Common myeloid progenitor, CD34-positive (primary cell): Measurements from ENCODE around the gene MYO1D.

Source experiments
- CTCF ChIA-PET: fragments of 350-600 bp; sonication (Branson Sonifier 250); formaldehyde crosslinking; loops from one replicate; lab custom pipeline; 2021; ENCODE audit warnings: antibody characterized with exemption; lab: Charles Lee
- POLR2A ChIA-PET: fragments of 350-600 bp; sonication (Branson Sonifier 250); formaldehyde crosslinking; loops from one replicate; lab custom pipeline; 2021; ENCODE audit warnings: antibody characterized with exemption; lab: Charles Lee
- DNase-seq, 3 donors: peaks; one replicate each; pipeline versions ENCODE4 v3.0.0 to v3.0.0-alpha.2; 2013
- H3K27ac ChIP-seq, 2 experiments: 1 replicate in 1 of 2; 2 replicates in 1 of 2; pipeline ENCODE4 v1.7.0; 2013; ENCODE audit warnings: inconsistent platforms in 2 of 2, low read length in 2 of 2, mild to moderate bottlenecking in 2 of 2, low read depth in 1 of 2, moderate library complexity in 1 of 2; ENCODE audit not compliant: severe bottlenecking in 2 of 2, insufficient read depth in 1 of 2, poor library complexity in 1 of 2
- H3K27me3 ChIP-seq, 5 experiments: replicated peaks in 2 of 5; 1 replicate in 3 of 5; 2 replicates in 2 of 5; pipeline versions ENCODE4 v1.6.1 to v1.7.0; 2013; ENCODE audit warnings: low read length in 4 of 5, mild to moderate bottlenecking in 2 of 5, moderate library complexity in 2 of 5, inconsistent platforms in 1 of 5; ENCODE audit not compliant: insufficient read depth in 5 of 5, control insufficient read depth in 4 of 5
- H3K36me3 ChIP-seq, 4 experiments: 1 replicate in 2 of 4; 2 replicates in 2 of 4; pipeline versions ENCODE4 v1.6.1 to v1.7.0; 2013; ENCODE audit warnings: low read length in 3 of 4, control low read depth in 1 of 4, mild to moderate bottlenecking in 1 of 4; ENCODE audit not compliant: control insufficient read depth in 4 of 4, insufficient read depth in 4 of 4
- H3K4me1 ChIP-seq, 4 experiments: 1 replicate in 3 of 4; 2 replicates in 1 of 4; pipeline versions ENCODE4 v1.6.1 to v1.7.1; 2013; ENCODE audit warnings: low read length in 3 of 4, mild to moderate bottlenecking in 3 of 4, control low read depth in 1 of 4, inconsistent platforms in 1 of 4, moderate library complexity in 1 of 4; ENCODE audit not compliant: control insufficient read depth in 4 of 4, insufficient read depth in 4 of 4; ENCODE audit errors: control extremely low read depth in 1 of 4
- H3K4me3 ChIP-seq, 7 experiments: 1 replicate in 4 of 7; 2 replicates in 3 of 7; pipeline versions ENCODE4 v1.5.1 to v1.7.0; 2013; ENCODE audit warnings: mild to moderate bottlenecking in 7 of 7, low read length in 6 of 7, moderate library complexity in 6 of 7, inconsistent platforms in 2 of 7, low read depth in 2 of 7, control low read depth in 1 of 7; ENCODE audit not compliant: insufficient read depth in 4 of 7, control insufficient read depth in 1 of 7; ENCODE audit errors: extremely low read depth in 1 of 7
- H3K9me3 ChIP-seq, 5 experiments: 1 replicate in 4 of 5; 2 replicates in 1 of 5; pipeline versions ENCODE4 v1.6.1 to v1.7.1; 2013; ENCODE audit warnings: low read length in 4 of 5, mild to moderate bottlenecking in 2 of 5, inconsistent platforms in 1 of 5, low read depth in 1 of 5, moderate library complexity in 1 of 5; ENCODE audit not compliant: control insufficient read depth in 4 of 5, insufficient read depth in 2 of 5; ENCODE audit errors: control extremely low read depth in 1 of 5
- WGBS: methylation state at CpG from one replicate; pipeline ENCODE4 v1.1.5; 2013; ENCODE audit not compliant: insufficient coverage; 5-methylcytosine and 5-hydroxymethylcytosine counted together

The MYO1D gene

DNA sequence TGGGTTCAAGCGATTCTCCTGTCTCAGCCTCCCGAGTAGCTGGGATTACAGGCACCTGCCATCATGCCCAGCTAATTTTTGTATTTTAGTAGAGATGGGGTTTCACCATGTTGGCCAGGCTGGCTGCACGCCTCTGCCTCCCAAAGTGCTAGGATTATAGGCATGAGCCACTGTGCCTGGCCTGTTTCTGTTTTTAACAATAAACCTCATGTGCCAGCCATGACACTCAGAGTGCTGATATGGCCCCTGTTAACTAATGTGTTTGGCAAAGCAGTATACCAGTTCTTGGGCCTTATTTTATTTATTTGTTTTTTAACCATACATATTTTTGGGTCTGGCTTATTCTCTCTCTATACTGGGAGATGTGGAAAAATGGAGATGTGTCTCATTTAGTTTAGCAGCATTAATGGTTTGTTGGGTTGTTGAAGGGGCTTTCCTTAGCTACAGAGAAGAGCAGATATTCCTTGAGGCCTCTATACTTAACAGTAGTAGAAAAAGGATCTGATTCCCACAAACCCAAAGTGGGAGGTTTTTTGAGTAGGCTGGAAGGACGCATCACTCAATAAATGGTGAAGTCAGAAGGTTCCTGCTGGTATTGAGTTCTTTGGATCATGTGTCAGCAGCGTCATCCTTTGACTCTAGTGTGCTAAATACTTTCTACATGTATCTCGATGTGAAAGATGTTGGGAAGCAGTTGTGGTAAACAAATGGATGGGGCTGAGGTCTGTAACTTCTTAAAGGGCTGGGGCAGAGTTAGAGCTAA, 406.3 kb downstream of the MYO1D start:
- no peak for DNase-seq
- CTCF ChIA-PET: interaction anchor here (0.6 to 5.1 kb wide), 5 partner anchors 9 to 287 kb away, joined by 3 to 38 read pairs (median 4); partner anchors contain the start of gene PSMD11
- Histone ChIP-seq H3K27ac (no peak overlapping the region), H3K9me3 (no peaks in the 10 kb centered on the region), H3K4me3 (no peak overlapping the region), H3K27me3 (no peaks in the 10 kb centered on the region), H3K36me3 (peaks cover 20 to 84% (median 63%) of the 10 kb centered on the region in 4 experiments), H3K4me1 (no peaks in the 10 kb centered on the region)
- 100% methylated on average over 4 of the region's 6 CpGs for WGBS
- POLR2A ChIA-PET: no interaction called here

DNA sequence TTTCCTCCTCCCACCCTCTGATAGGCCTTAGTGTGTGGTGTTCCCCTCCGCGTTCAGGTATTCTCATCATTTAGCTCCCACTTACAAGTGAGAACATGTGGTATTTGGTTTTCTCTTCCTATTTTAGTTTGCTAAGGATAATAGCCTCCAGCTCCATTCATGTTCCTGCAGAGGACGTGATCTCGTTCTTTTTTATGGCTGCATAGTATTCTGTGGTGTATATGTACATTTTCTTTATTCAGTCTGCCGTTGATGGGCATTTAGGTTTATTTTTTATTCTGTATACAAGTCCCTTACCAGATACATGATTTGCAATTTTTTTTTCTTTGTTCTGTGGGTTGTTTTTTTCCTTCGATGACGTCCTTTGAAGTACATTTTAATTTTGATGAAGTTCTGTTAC, 409.0 kb downstream of the MYO1D start:
- Histone ChIP-seq H3K27ac (no peak overlapping the region), H3K9me3 (no peaks in the 10 kb centered on the region), H3K36me3 (peaks cover 21 to 78% (median 63%) of the 10 kb centered on the region in 4 experiments), H3K4me1 (no peaks in the 10 kb centered on the region), H3K27me3 (no peaks in the 10 kb centered on the region), H3K4me3 (no peak overlapping the region)
- WGBS: 100% methylated on average over 2 of the region's 7 CpGs
- ChIA-PET CTCF (interaction anchor here (1.0 to 1.1 kb wide), 2 partner anchors 11 to 290 kb away, joined by 3 to 5 read pairs; no protein-coding TSS in a partner anchor), POLR2A (interaction anchor here (0.9 kb wide), 1 partner anchor 15 kb away, joined by 3 read pairs; no protein-coding TSS in a partner anchor)
- DNase-seq: no peak

DNA sequence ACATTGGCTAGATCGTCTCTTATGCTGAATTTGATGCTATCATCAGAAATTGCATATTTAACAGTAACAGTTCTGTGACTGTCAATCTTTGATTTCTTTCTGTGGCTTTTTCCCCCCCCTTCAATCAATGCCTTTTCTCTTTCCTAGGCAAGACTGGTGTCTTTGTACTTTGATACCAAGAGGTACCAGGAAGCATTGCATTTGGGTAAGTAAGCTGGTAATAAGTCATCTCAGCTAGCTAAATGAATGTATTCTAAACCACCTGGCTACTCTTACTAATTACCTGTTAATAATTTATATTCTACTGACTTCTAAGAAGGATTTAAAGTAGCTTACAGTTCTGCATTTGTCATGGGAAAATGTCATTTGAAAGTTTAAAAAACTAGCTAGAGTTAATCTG, 412.6 kb downstream of the MYO1D start:
- no CpG with 5 or more reads among the region's 1 CpG for WGBS
- H3K27me3 ChIP-seq: no peaks in the 10 kb centered on the region
- CTCF ChIA-PET: interaction anchor here (0.8 to 5.4 kb wide), 4 partner anchors 9 to 289 kb away, joined by 3 to 78 read pairs (median 28); partner anchors contain the start of gene PSMD11
- H3K27ac ChIP-seq: no peak overlapping the region
- H3K4me3 ChIP-seq: no peak overlapping the region
- no peaks in the 10 kb centered on the region for H3K4me1 ChIP-seq
- POLR2A ChIA-PET: interaction anchor here (0.6 kb wide), 1 partner anchor 23 kb away, joined by 4 read pairs; no protein-coding TSS in a partner anchor
- DNase-seq: no peak
- no peaks in the 10 kb centered on the region for H3K9me3 ChIP-seq
- H3K36me3 ChIP-seq: peaks cover 17 to 73% (median 56%) of the 10 kb centered on the region in 4 experiments

DNA sequence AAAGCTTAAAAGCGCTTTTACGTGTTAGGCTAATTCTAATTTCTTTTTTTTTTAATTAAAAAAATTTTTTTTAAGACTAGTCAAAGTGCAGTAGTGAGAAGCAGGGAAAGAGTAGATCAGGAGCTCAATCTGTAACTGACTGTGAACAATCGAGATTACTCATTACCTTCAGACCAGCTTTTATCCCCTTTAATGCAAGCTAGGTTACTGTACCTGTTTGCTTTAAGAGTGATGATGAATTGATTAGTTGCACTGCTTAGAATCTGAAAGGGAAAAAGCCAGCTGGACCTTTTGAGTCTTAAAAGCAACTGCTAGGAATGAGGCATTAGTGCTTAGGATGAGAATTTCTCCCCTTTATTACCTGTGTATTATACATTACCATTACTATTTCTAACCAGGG, 413.6 kb downstream of the MYO1D start:
- no peak for DNase-seq
- H3K4me3 ChIP-seq: no peak overlapping the region
- ChIA-PET CTCF (interaction anchor here (0.7 to 5.4 kb wide), 14 partner anchors 9 to 315 kb away, joined by 3 to 78 read pairs (median 6); partner anchors contain the start of genes CDK5R1 and PSMD11), POLR2A (no interaction called here)
- no peak overlapping the region for H3K27ac ChIP-seq
- no peaks in the 10 kb centered on the region for H3K9me3 ChIP-seq
- WGBS: no CpG with 5 or more reads among the region's 3 CpGs
- H3K27me3 ChIP-seq: no peaks in the 10 kb centered on the region
- H3K36me3 ChIP-seq: peaks cover 19 to 70% (median 53%) of the 10 kb centered on the region in 4 experiments
- no peaks in the 10 kb centered on the region for H3K4me1 ChIP-seq

DNA sequence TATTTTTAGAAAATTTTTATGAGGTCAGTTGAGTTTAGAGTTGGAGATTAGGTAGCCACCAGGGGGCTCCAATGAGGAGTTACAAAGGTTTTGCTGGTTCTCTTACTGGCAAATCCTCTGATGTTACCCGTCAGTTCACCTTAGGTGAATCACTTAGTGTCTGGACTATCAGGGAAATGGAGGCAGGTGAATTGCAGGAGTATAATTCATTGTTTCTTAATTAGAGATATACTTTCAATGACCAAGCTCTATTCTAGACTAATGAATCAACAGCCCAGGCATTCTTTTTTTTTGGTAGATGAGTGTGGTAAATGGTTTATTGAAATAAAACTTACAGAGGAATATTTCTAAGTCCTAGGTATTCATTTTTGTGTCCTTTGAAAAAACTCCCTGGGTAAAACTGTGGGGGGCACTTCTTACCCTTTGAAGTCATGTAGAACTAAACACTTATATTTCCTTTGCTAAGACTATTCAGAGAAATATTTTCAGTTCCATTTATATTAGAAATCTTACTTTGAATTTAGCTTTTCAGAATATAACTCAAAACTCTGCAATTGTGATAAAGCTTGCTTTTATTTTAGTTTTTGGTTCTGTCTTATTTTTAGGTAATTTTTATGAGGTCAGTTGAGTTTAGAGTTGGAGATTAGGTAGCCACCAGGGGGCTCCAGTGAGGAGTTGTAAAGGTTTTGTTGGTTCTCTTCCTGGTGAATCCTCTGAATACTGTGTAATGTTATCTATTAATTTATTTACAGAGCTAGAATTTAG, 414.9 kb downstream of the MYO1D start:
- no CpG with 5 or more reads among the region's 1 CpG for WGBS
- Histone ChIP-seq H3K9me3 (no peaks in the 10 kb centered on the region), H3K36me3 (peaks cover 17 to 74% (median 52%) of the 10 kb centered on the region in 4 experiments), H3K27ac (no peak overlapping the region), H3K27me3 (no peaks in the 10 kb centered on the region), H3K4me1 (no peaks in the 10 kb centered on the region), H3K4me3 (no peak overlapping the region)
- ChIA-PET POLR2A (no interaction called here), CTCF (interaction anchor here (0.7 to 5.4 kb wide), 16 partner anchors 8 to 415 kb away, joined by 3 to 78 read pairs (median 6); partner anchors contain the start of genes CDK5R1, MYO1D and PSMD11)
- DNase-seq: peak; percentile 61 to 82 (median 79)

DNA sequence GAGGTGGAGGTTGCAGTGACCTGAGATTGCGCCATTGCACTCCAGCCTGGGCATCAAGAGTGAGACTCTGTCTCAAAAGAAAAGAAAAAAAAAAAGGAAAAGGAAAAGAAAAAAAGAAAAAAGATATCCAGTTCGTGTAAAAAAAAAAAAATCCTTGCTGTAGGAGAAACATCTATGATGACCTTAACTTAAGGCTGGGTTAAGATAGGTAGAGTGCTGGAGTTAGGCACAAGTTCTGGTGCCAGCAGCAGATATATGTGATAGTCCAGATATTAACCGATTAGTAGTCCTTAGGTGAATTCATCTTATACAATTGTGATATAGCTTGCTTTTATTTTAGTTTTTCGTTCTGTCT, 415.4 kb downstream of the MYO1D start:
- Histone ChIP-seq H3K4me1 (no peaks in the 10 kb centered on the region), H3K36me3 (peaks cover 17 to 74% (median 52%) of the 10 kb centered on the region in 4 experiments), H3K4me3 (no peak overlapping the region), H3K27ac (no peak overlapping the region), H3K9me3 (no peaks in the 10 kb centered on the region), H3K27me3 (no peaks in the 10 kb centered on the region)
- no peak for DNase-seq
- ChIA-PET POLR2A (interaction anchor here (0.7 kb wide), 1 partner anchor 91 kb away, joined by 4 read pairs; no protein-coding TSS in a partner anchor), CTCF (interaction anchor here (0.8 to 5.4 kb wide), 13 partner anchors 7 to 299 kb away, joined by 3 to 78 read pairs (median 9); partner anchors contain the start of genes CDK5R1 and PSMD11)
- 46% methylated on average over 2 of the region's 4 CpGs for WGBS
